A673 (cell line): ENCODE measurements around the gene NEDD4.

Source experiments
- CTCF ChIP-seq: fragments of 300-800, 200-600 bp; sonication (generic); conservative IDR thresholded peaks from 2 replicates; pipeline ENCODE4 v1.5.1; 2017; ENCODE audit warnings: low read depth, mild to moderate bottlenecking, antibody characterized with exemption, low read length, moderate library complexity, mixed read lengths
- EZH2 ChIP-seq: fragments of 200-600 bp; sonication (generic); IDR thresholded peaks from 2 replicates; pipeline ENCODE4 v1.6.1; 2017; ENCODE audit warnings: borderline replicate concordance, low read depth, mild to moderate bottlenecking, mixed read lengths, antibody characterized with exemption, low read length; ENCODE audit not compliant: poor library complexity, severe bottlenecking

- no peak for TF ChIP-seq CTCF
- TF ChIP-seq EZH2 = no peak
Measured at GRCh38 chr15:55942332-55942731, 51.1 kb downstream of the NEDD4 start.
